ENCODE measurements around the gene PITPNM2. TPM values are rescaled to one million over a fixed set of nuclear protein-coding genes. Genes with fewer than 3 reads are reported as not detected.

Gene PITPNM2
- polyA plus RNA-seq, 1 donor (not counting 4 experiments of a cell fraction or from before 2014, with no cell fraction given) = 1.4 TPM

GRCh38 chr12:123199936-123200335 lies 49.0 kb upstream of the PITPNM2 start:
- no peaks in the 10 kb centered on the region for H3K9me3 ChIP-seq (ENCODE audit: control insufficient read depth, low read depth, low read length)
- H3K79me2 ChIP-seq (ENCODE audit: control insufficient read depth, insufficient read depth, low read length) = no peaks in the 10 kb centered on the region
- H3K9ac ChIP-seq (ENCODE audit: control insufficient read depth, extremely low read depth, insufficient read depth, low read length) = no peak overlapping the region
- no peaks in the 10 kb centered on the region for H3K9me1 ChIP-seq (ENCODE audit: control insufficient read depth, extremely low read depth, insufficient read depth, low read length)
- no peak overlapping the region for H2AFZ ChIP-seq (ENCODE audit: control insufficient read depth, low read length)
- H3K27me3 ChIP-seq (ENCODE audit: control insufficient read depth, extremely low read depth, insufficient read depth, low read length) = no peaks in the 10 kb centered on the region
- DNase-seq (ENCODE audit: low read depth, low spot score) = no peak
- H3K4me1 ChIP-seq (ENCODE audit: control insufficient read depth, extremely low read depth, insufficient read depth, low read length) = no peaks in the 10 kb centered on the region
- FAIRE-seq = no peak
- no peak overlapping the region for H3K4me2 ChIP-seq (ENCODE audit: control insufficient read depth, extremely low read depth, insufficient read depth, low read depth, low read length)
- no peaks in the 10 kb centered on the region for H4K20me1 ChIP-seq (ENCODE audit: control insufficient read depth, extremely low read depth, insufficient read depth, low read length)
- dilution Hi-C loops (cut with MboI; ENCODE audit: extremely low pct_ligation_motif_present, low sequenced_read_pairs) = no loop called here
- H3K4me3 ChIP-seq (ENCODE audit: control insufficient read depth in 2 of 3, extremely low read depth in 1 of 3, insufficient read depth in 2 of 3, low read depth in 1 of 3, low read length in 3 of 3) = no peak overlapping the region
- no peak overlapping the region for H3K27ac ChIP-seq (ENCODE audit: control insufficient read depth, insufficient read depth, low read length)
- TF ChIP-seq CTCF (optimal IDR thresholded peaks at IDR 0.05 in 1 of 3, IDR thresholded peaks at IDR 0.05 in 1 of 3, conservative IDR thresholded peaks at IDR 0.05 in 1 of 3; ENCODE audit: extremely low read depth in 1 of 3, insufficient read depth in 2 of 3, low read length in 3 of 3) = no peak
- no peak for TF ChIP-seq EZH2 (IDR thresholded peaks at IDR 0.05; ENCODE audit: low read length)
- H3K36me3 ChIP-seq (ENCODE audit: control insufficient read depth in 2 of 2, extremely low read depth in 1 of 2, insufficient read depth in 2 of 2, low read length in 2 of 2) = peaks cover 2 to 6% of the 10 kb centered on the region in 2 experiments

- Histone ChIP-seq H3K9me1 (ENCODE audit: control insufficient read depth, extremely low read depth, insufficient read depth, low read length) (no peaks in the 10 kb centered on the region), H2AFZ (ENCODE audit: control insufficient read depth, low read length) (no peak overlapping the region), H3K36me3 (ENCODE audit: control insufficient read depth in 2 of 2, extremely low read depth in 1 of 2, insufficient read depth in 2 of 2, low read length in 2 of 2) (peaks cover 0 to 2% of the 10 kb centered on the region in 2 experiments), H3K9ac (ENCODE audit: control insufficient read depth, extremely low read depth, insufficient read depth, low read length) (no peak overlapping the region), H3K27ac (ENCODE audit: control insufficient read depth, insufficient read depth, low read length) (no peak overlapping the region), H3K4me1 (ENCODE audit: control insufficient read depth, extremely low read depth, insufficient read depth, low read length) (peaks cover 5% of the 10 kb centered on the region), H4K20me1 (ENCODE audit: control insufficient read depth, extremely low read depth, insufficient read depth, low read length) (no peaks in the 10 kb centered on the region), H3K4me2 (ENCODE audit: control insufficient read depth, extremely low read depth, insufficient read depth, low read depth, low read length) (no peak overlapping the region), H3K9me3 (ENCODE audit: control insufficient read depth, low read depth, low read length) (no peaks in the 10 kb centered on the region), H3K79me2 (ENCODE audit: control insufficient read depth, insufficient read depth, low read length) (no peaks in the 10 kb centered on the region), H3K4me3 (ENCODE audit: control insufficient read depth in 2 of 3, extremely low read depth in 1 of 3, insufficient read depth in 2 of 3, low read depth in 1 of 3, low read length in 3 of 3) (no peak overlapping the region), H3K27me3 (ENCODE audit: control insufficient read depth, extremely low read depth, insufficient read depth, low read length) (no peaks in the 10 kb centered on the region)
- dilution Hi-C loops (cut with MboI; ENCODE audit: extremely low pct_ligation_motif_present, low sequenced_read_pairs) = no loop called here
- DNase-seq (ENCODE audit: low read depth, low spot score) (no peak), FAIRE-seq (no peak)
- TF ChIP-seq EZH2 (IDR thresholded peaks at IDR 0.05; ENCODE audit: low read length) = no peak
- no peak for TF ChIP-seq CTCF (optimal IDR thresholded peaks at IDR 0.05 in 1 of 3, IDR thresholded peaks at IDR 0.05 in 1 of 3, conservative IDR thresholded peaks at IDR 0.05 in 1 of 3; ENCODE audit: extremely low read depth in 1 of 3, insufficient read depth in 2 of 3, low read length in 3 of 3)
Measured at GRCh38 chr12:123187637-123188036, 36.7 kb upstream of the PITPNM2 start.
